PC-9 (cell line): ENCODE data around the gene STYXL1.

Experiments
- EZH2 ChIP-seq: fragments of 200-600 bp; sonication (generic); IDR thresholded peaks from 2 replicates; pipeline ENCODE4 v1.8.0; 2017; ENCODE audit warnings: antibody characterized with exemption, low read depth
- TF ChIP-seq, protein P1 (sequence below): fragments of 200-600 bp; sonication (generic); conservative IDR thresholded peaks from 2 replicates; pipeline ENCODE4 v1.6.1; 2017; ENCODE audit warnings: mixed run types, antibody characterized with exemption, mild to moderate bottlenecking, moderate library complexity

DNA sequence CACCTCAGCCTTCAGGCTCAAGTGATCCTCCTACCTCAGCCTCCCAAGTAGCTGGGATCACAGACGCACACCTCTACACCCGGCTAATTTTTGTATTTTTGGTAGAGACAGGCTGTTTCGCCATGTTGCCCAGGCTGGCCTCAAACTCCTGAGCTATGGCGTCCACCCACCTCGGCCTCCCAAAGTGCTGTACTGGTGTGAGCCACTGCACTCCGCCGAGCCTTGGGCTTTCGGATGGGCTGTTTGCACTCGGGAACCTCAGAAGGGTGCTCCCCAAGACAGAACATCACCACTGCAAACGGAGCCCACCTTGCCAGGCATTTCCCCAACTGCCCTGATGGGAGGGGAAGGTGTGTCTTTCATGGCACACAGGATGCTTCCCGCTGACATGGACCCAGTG is 80.7 kb downstream of the STYXL1 start:
- TF ChIP-seq, protein P1, sequence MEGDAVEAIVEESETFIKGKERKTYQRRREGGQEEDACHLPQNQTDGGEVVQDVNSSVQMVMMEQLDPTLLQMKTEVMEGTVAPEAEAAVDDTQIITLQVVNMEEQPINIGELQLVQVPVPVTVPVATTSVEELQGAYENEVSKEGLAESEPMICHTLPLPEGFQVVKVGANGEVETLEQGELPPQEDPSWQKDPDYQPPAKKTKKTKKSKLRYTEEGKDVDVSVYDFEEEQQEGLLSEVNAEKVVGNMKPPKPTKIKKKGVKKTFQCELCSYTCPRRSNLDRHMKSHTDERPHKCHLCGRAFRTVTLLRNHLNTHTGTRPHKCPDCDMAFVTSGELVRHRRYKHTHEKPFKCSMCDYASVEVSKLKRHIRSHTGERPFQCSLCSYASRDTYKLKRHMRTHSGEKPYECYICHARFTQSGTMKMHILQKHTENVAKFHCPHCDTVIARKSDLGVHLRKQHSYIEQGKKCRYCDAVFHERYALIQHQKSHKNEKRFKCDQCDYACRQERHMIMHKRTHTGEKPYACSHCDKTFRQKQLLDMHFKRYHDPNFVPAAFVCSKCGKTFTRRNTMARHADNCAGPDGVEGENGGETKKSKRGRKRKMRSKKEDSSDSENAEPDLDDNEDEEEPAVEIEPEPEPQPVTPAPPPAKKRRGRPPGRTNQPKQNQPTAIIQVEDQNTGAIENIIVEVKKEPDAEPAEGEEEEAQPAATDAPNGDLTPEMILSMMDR, result no peak
- TF ChIP-seq EZH2, result no peak
